Liver (tissue), 3 donors: ENCODE results near the gene MUL1.
A peak's percentile ranks its signal among the peaks of the same experiment; 100 is the strongest.

Source experiments
- EGR1 ChIP-seq, 2 donors: IDR thresholded peaks; 2 replicates each; pipeline ENCODE4 v1.6.1; 2016 to 2018; ENCODE audit warnings: antibody characterized with exemption in 2 of 2, low read depth in 2 of 2
- FOXA1 ChIP-seq: IDR thresholded peaks from 2 replicates; pipeline ENCODE4 v1.6.1; 2016; ENCODE audit warnings: antibody characterized with exemption
- JUND ChIP-seq, 2 donors: IDR thresholded peaks; 2 replicates each; pipeline ENCODE4 v1.6.1; 2016; ENCODE audit warnings: antibody characterized with exemption in 2 of 2
- RAD21 ChIP-seq, 2 donors: IDR thresholded peaks; 2 replicates each; pipeline ENCODE4 v1.6.1; 2016; ENCODE audit warnings: antibody characterized with exemption in 2 of 2, mild to moderate bottlenecking in 2 of 2
- RXRA ChIP-seq, 2 donors: IDR thresholded peaks; 2 replicates each; pipeline ENCODE4 v1.6.1; 2017 to 2018; ENCODE audit warnings: antibody characterized with exemption in 2 of 2, mild to moderate bottlenecking in 1 of 2
- SP1 ChIP-seq: IDR thresholded peaks from 2 replicates; pipeline ENCODE4 v1.6.1; 2018; ENCODE audit warnings: antibody characterized with exemption, mild to moderate bottlenecking
- TAF1 ChIP-seq: conservative IDR thresholded peaks from 2 replicates; pipeline ENCODE4 v1.6.1; 2016; ENCODE audit warnings: antibody characterized with exemption, mild to moderate bottlenecking
- YY1 ChIP-seq: IDR thresholded peaks from 2 replicates; pipeline ENCODE4 v1.6.1; 2016; ENCODE audit warnings: antibody characterized with exemption, mild to moderate bottlenecking
- TF ChIP-seq, protein P1 (sequence below): fragments of 150-350 bp; IDR thresholded peaks from 2 replicates; pipeline ENCODE4 v1.5.1; 2017; ENCODE audit warnings: improper control_type of control experiment, low read depth, low read length; ENCODE audit not compliant: missing input control
- TF ChIP-seq, protein P2 (sequence below): IDR thresholded peaks from 2 replicates; pipeline ENCODE4 v1.6.1; 2016; ENCODE audit warnings: antibody characterized with exemption
- TF ChIP-seq, protein P3 (sequence below): IDR thresholded peaks from 2 replicates; pipeline ENCODE4 v1.6.1; 2016; ENCODE audit warnings: antibody characterized with exemption
- TF ChIP-seq, protein P4 (sequence below): IDR thresholded peaks from 2 replicates; pipeline ENCODE4 v1.6.1; 2016; ENCODE audit warnings: antibody characterized with exemption, mild to moderate bottlenecking
- TF ChIP-seq, protein P5 (sequence below): IDR thresholded peaks from 2 replicates; pipeline ENCODE4 v1.6.1; 2016; ENCODE audit warnings: antibody characterized with exemption
- donor health status: healthy.
- donor health status: healthy.

DNA sequence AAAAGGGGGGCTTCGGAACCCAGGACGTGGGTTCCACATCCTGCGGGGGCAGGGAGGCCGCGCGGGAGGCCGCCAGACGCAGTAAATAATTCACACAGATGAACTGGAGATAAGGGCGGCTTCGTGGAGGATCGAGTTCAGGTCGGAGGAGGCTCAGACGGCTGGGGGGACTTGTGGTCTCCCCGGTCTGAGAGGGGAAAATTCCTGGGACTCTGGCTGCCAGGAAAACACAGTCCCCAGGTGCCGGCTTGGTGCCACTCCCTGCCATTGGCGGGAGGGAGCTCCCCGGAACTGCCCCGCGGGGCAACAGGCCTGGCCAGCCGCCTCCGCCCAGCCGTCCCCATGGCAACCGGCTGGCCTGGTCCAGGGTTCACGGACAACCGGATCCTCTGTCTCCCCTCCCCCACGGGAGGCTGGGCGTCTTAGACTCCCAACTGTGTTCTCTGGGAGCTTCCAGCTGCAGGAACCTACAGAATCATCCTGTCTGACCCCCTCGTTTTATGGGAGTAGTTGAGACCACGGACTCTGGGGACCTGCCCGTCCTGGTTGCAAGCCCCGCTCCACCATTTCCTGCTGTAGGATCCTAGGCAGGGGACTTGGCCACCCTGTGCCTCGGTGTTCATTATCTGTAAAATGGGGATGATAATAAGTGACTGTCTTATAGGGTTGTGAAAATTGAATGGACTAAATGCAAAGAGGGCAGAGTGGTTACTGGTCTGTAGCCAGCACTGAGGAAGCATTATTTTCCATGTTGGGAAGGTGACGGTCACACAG, 31.5 kb downstream of the MUL1 start:
- TF ChIP-seq, protein P1, sequence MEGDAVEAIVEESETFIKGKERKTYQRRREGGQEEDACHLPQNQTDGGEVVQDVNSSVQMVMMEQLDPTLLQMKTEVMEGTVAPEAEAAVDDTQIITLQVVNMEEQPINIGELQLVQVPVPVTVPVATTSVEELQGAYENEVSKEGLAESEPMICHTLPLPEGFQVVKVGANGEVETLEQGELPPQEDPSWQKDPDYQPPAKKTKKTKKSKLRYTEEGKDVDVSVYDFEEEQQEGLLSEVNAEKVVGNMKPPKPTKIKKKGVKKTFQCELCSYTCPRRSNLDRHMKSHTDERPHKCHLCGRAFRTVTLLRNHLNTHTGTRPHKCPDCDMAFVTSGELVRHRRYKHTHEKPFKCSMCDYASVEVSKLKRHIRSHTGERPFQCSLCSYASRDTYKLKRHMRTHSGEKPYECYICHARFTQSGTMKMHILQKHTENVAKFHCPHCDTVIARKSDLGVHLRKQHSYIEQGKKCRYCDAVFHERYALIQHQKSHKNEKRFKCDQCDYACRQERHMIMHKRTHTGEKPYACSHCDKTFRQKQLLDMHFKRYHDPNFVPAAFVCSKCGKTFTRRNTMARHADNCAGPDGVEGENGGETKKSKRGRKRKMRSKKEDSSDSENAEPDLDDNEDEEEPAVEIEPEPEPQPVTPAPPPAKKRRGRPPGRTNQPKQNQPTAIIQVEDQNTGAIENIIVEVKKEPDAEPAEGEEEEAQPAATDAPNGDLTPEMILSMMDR: no peak
- TF ChIP-seq, protein P2, sequence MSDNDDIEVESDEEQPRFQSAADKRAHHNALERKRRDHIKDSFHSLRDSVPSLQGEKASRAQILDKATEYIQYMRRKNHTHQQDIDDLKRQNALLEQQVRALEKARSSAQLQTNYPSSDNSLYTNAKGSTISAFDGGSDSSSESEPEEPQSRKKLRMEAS: peak; percentile 33
- TF ChIP-seq, protein P3, sequence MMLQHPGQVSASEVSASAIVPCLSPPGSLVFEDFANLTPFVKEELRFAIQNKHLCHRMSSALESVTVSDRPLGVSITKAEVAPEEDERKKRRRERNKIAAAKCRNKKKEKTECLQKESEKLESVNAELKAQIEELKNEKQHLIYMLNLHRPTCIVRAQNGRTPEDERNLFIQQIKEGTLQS: no peak
- no peak for TF ChIP-seq TAF1
- peak in 1 of 2 donors; percentile 41 for TF ChIP-seq JUND (IDR thresholded peaks at IDR 0.05)
- TF ChIP-seq RAD21 (IDR thresholded peaks at IDR 0.05): peak in 1 of 2 donors; percentile 8
- peak; percentile 83 for TF ChIP-seq YY1
- peak; percentile 88 for TF ChIP-seq SP1
- TF ChIP-seq, protein P4, sequence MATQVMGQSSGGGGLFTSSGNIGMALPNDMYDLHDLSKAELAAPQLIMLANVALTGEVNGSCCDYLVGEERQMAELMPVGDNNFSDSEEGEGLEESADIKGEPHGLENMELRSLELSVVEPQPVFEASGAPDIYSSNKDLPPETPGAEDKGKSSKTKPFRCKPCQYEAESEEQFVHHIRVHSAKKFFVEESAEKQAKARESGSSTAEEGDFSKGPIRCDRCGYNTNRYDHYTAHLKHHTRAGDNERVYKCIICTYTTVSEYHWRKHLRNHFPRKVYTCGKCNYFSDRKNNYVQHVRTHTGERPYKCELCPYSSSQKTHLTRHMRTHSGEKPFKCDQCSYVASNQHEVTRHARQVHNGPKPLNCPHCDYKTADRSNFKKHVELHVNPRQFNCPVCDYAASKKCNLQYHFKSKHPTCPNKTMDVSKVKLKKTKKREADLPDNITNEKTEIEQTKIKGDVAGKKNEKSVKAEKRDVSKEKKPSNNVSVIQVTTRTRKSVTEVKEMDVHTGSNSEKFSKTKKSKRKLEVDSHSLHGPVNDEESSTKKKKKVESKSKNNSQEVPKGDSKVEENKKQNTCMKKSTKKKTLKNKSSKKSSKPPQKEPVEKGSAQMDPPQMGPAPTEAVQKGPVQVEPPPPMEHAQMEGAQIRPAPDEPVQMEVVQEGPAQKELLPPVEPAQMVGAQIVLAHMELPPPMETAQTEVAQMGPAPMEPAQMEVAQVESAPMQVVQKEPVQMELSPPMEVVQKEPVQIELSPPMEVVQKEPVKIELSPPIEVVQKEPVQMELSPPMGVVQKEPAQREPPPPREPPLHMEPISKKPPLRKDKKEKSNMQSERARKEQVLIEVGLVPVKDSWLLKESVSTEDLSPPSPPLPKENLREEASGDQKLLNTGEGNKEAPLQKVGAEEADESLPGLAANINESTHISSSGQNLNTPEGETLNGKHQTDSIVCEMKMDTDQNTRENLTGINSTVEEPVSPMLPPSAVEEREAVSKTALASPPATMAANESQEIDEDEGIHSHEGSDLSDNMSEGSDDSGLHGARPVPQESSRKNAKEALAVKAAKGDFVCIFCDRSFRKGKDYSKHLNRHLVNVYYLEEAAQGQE: peak; percentile 27
- peak in 1 of 2 donors; percentile 31 for TF ChIP-seq EGR1 (IDR thresholded peaks at IDR 0.05; ENCODE audit: low read depth in 2 of 2)
- TF ChIP-seq, protein P5, sequence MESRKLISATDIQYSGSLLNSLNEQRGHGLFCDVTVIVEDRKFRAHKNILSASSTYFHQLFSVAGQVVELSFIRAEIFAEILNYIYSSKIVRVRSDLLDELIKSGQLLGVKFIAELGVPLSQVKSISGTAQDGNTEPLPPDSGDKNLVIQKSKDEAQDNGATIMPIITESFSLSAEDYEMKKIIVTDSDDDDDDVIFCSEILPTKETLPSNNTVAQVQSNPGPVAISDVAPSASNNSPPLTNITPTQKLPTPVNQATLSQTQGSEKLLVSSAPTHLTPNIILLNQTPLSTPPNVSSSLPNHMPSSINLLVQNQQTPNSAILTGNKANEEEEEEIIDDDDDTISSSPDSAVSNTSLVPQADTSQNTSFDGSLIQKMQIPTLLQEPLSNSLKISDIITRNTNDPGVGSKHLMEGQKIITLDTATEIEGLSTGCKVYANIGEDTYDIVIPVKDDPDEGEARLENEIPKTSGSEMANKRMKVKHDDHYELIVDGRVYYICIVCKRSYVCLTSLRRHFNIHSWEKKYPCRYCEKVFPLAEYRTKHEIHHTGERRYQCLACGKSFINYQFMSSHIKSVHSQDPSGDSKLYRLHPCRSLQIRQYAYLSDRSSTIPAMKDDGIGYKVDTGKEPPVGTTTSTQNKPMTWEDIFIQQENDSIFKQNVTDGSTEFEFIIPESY: no peak
- peak; percentile 77 to 81 for TF ChIP-seq RXRA (IDR thresholded peaks at IDR 0.05)
- TF ChIP-seq FOXA1: no peak
